Measurements from ENCODE around the gene FUZ.

FUZ gene

GRCh38 chr19:49809941-49810389, 3.1 kb downstream of the FUZ start:
- TF ChIP-seq CTCF (IDR thresholded peaks at IDR 0.05; ENCODE audit: insufficient read depth, missing control alignments): no peak
- FAIRE-seq (no peak), DNase-seq (ENCODE audit: insufficient read length, low spot score) (no peak)

- DNase-seq (ENCODE audit: insufficient read length, low spot score): no peak
- no peak for TF ChIP-seq CTCF (IDR thresholded peaks at IDR 0.05; ENCODE audit: insufficient read depth, missing control alignments)
- FAIRE-seq: no peak
Observed at GRCh38 chr19:49809160-49809940, 3.7 kb downstream of the FUZ start.

- no peak for TF ChIP-seq CTCF (IDR thresholded peaks at IDR 0.05; ENCODE audit: insufficient read depth, missing control alignments)
- FAIRE-seq (no peak), DNase-seq (ENCODE audit: insufficient read length, low spot score) (peak; percentile 75)
Observed at GRCh38 chr19:49808711-49809159, 4.4 kb downstream of the FUZ start.

GRCh38 chr19:49807904-49808675, 5.0 kb downstream of the FUZ start:
- FAIRE-seq: no peak
- no peak for TF ChIP-seq CTCF (IDR thresholded peaks at IDR 0.05; ENCODE audit: insufficient read depth, missing control alignments)
- DNase-seq (ENCODE audit: insufficient read length, low spot score): no peak

GRCh38 chr19:49807058-49807903, 5.8 kb downstream of the FUZ start:
- no peak for TF ChIP-seq CTCF (IDR thresholded peaks at IDR 0.05; ENCODE audit: insufficient read depth, missing control alignments)
- FAIRE-seq: no peak
- no peak for DNase-seq (ENCODE audit: insufficient read length, low spot score)

- no peak for TF ChIP-seq CTCF (IDR thresholded peaks at IDR 0.05; ENCODE audit: insufficient read depth, missing control alignments)
- FAIRE-seq: no peak
- no peak for DNase-seq (ENCODE audit: insufficient read length, low spot score)
Observed at GRCh38 chr19:49806620-49806959, 6.5 kb downstream of the FUZ start.

Measured in D721Med (cell line).